ENCODE results near the gene SETD4. TPM values are rescaled to one million over a fixed set of nuclear protein-coding genes. Genes with fewer than 3 reads are reported as not detected.
"Not testable (repeated sequence)": the region's sequence is repeated elsewhere in the genome, so short reads cannot be mapped to it uniquely, and the experiment has no call there.

SETD4 gene
- total RNA-seq, 1 donor from 2014 or later, result 29.4 TPM

DNA sequence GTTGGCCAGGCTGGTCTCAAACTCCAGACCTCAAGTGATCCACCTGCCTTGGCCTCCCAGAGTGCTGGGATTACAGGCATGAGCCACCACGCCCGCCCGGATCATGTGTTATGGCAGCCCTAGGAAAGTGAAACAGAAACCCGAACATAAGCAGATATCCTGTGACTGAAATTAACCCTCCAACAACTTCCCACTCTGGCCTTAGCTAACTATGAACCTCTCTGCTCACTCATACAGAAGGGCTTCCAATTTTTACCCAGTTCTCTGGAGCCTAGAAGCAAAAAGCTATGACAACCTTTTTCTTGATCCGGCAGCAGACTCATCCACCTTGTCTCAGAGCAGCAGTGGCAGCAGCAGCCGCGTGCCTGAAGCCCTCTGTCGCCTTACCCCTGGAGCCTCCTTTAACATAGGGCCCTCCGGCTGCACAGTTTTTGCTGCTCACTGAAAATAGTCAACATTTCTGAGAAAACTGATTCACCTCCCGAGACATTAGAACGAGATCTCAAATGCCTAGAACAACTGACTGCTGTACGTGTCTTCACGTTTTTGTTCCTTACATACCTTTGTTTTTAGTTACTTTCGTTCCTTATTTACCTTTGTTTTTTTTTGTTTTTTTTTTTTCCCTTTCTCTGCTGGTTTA is 18.8 kb upstream of the SETD4 start:
- peak; percentile 49 for DNase-seq (ENCODE audit: low read depth)

DNA sequence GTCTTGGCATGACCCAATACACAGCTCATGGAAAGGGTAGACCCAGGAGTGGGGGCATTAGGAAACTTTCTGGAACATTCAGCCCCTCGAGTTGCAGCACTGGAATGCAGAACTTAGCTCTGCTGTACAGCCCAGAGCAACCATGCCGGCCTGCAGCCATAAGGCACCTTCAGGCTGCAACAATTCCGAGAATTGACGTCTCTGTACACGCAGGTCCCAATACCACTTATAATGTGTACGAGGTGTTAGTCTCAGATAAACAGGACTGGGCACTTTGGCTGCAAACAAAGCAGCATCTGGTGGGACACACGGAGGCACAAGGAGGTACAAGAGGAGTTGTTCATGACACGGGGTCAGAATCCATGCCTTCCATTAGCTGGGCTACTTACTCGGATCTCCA is 17.4 kb upstream of the SETD4 start:
- DNase-seq (ENCODE audit: low read depth), result no peak

DNA sequence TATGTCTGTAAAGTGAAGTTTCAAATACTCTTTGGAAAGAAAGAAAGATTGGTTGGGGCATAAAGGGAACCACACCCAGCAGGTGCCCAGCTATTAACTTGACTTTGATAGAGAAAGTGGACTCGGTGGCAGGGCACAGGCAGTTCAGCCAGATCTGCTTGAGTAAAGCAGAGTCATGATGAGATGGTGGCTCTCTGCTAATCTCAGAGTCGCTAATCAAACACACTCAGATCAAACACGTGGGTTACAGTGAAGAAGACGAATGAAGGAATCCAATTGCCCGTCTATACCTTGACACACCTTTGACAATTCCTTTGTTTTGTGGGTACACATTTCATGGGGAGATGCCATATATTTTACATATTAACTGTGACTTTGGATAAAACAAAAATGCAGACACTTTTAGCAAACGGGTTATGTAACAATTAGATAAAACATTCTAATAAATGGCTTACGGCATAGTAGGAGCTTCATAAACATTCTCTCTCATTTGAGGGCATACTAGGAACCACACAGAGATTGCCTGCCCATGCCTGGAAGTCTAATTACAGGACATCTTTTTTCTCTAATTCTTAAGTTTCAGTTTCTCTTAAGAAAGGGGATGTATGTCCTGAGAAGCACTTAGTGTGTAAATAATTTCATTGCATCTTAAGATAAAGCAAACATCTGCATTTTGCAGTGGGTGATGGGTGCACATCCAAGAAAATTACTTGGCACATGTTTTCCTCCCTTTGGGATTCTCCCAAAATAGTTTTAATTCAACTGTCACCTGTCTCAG is 16.7 kb upstream of the SETD4 start:
- no peak for DNase-seq (ENCODE audit: low read depth)

GRCh38 chr21:36075953-36076352 is 15.6 kb upstream of the SETD4 start:
- DNase-seq (ENCODE audit: low read depth), result no peak

GRCh38 chr21:36075171-36075570 is 14.8 kb upstream of the SETD4 start:
- no peak for DNase-seq (ENCODE audit: low read depth)

- not testable (repeated sequence) for DNase-seq (ENCODE audit: low read depth)
These were observed 13.6 kb upstream of the SETD4 start for GRCh38 chr21:36073911-36074310.

DNA sequence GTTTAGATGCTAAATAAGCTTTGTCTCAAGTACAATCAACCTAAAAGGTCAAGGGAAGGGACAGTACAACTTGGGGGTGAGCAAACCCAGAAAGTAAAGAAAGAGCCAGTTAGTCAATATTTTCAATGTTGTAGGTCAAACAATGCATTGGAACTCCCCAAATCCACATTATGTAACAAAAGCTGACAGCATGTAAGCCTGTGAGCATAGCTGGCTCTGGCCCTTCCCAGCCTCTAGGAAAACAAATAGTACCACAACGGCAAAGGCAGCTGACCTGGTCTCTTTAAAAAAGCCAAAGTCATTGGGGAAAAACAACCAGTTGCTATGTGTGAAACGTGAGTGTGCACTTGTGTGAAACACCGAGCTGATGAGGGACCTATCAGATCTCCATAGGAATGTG is 12.9 kb upstream of the SETD4 start:
- DNase-seq (ENCODE audit: low read depth), result peak; percentile 21

DNA sequence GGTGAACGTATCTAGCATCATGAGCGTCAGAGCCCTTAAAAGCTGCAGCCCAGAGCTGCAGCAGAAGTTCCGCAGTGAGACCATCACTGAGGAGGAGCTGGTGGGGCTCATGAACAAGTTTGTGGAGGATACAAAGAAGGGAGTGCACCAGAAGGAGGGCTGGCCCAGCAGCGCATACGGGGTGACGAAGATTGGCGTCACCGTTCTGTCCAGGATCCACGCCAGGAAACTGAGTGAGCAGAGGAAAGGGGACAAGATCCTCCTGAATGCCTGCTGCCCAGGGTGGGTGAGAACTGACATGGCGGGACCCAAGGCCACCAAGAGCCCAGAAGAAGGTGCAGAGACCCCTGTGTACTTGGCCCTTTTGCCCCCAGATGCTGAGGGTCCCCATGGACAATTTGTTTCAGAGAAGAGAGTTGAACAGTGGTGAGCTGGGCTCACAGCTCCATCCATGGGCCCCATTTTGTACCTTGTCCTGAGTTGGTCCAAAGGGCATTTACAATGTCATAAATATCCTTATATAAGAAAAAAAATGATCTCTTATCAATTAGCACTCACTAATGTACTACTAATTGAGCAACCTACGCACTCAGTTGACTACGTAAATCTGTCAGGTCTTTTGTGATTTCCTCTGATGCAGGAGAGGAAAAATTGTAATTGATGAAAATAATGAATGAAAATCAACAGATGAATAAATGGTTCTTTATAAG is 12.3 kb upstream of the SETD4 start:
- no peak for DNase-seq (ENCODE audit: low read depth)

DNA sequence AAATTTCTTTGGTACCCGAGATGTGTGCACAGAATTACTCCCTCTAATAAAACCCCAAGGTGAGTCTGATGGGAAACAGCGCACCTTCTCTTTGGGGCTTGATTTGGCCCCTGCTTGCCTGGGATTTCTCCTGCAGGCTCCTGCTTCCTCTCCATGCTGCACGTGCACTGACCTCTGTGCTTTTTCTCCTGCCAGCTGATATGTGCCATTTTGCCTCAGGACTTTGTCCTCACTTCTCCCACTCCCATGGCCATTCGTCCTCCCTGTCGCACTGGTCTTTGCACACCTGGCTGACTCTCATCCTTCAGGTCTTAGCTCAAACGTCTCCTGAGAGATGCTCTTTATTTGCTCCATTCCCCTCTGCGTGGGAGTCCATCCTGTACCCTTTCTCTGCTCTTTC is 10.7 kb upstream of the SETD4 start:
- DNase-seq (ENCODE audit: low read depth), result no peak

DNA sequence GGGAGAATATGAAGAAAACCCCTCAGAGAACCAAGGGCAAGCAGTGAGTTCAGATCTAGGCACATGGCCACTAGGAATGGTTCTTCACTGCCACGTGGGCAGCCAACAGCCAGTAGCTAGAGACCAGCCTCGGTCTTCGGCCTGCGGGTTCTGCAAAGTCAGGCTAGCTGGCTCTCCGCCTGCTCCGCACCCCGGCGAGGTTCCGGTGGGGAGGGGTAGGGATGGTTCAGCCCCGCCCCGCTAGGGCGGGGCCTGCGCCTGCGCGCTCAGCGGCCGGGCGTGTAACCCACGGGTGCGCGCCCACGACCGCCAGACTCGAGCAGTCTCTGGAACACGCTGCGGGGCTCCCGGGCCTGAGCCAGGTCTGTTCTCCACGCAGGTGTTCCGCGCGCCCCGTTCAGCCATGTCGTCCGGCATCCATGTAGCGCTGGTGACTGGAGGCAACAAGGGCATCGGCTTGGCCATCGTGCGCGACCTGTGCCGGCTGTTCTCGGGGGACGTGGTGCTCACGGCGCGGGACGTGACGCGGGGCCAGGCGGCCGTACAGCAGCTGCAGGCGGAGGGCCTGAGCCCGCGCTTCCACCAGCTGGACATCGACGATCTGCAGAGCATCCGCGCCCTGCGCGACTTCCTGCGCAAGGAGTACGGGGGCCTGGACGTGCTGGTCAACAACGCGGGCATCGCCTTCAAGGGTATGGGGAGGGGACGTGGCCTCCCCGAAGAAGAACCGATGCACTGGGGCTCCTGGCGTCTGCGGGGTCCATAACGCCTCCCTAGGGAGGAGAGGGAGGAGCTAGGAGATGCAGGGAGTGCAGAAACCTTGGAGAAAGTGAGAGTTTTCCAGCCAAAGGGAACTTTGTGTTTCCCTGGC is 9.6 kb upstream of the SETD4 start, which contains the start of gene CBR1:
CBR1 (plus strand) TSS at position 312 of the 871 bp plus-strand sequence; CDS start at position 404, 92 bp downstream.
- DNase-seq (ENCODE audit: low read depth), result peak; percentile 69

GRCh38 chr21:36068748-36069398 is 8.5 kb upstream of the SETD4 start:
- no peak for DNase-seq (ENCODE audit: low read depth)

DNA sequence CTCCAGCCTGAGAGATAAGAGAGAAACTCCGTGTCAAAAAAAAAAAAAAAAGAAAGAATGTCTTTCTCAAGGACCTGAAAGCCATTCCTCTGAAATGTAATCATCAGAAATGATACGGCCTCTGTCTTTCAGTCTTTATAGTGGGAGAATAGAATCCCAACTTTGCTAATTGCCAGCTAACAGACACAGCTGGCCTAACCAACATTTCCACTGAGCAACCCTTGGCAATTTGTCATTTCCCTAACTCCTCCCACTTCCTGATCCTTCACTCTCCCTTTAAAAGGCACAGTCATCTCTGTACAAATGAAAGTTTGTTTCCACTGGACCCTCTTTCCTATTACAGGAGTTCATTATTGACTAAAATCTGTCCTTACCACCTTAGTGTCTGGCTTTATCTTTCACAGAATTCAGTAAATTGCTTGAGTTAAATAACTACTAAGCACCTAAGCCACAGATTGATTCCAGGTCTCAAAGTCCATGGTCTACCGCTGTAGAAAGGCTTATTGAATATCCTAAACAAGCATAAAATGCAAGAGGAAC is 5.2 kb upstream of the SETD4 start:
- peak; percentile 43 for DNase-seq (ENCODE audit: low read depth)

GRCh38 chr21:36064085-36064460 is 3.7 kb upstream of the SETD4 start:
- no peak for DNase-seq (ENCODE audit: low read depth)

DNA sequence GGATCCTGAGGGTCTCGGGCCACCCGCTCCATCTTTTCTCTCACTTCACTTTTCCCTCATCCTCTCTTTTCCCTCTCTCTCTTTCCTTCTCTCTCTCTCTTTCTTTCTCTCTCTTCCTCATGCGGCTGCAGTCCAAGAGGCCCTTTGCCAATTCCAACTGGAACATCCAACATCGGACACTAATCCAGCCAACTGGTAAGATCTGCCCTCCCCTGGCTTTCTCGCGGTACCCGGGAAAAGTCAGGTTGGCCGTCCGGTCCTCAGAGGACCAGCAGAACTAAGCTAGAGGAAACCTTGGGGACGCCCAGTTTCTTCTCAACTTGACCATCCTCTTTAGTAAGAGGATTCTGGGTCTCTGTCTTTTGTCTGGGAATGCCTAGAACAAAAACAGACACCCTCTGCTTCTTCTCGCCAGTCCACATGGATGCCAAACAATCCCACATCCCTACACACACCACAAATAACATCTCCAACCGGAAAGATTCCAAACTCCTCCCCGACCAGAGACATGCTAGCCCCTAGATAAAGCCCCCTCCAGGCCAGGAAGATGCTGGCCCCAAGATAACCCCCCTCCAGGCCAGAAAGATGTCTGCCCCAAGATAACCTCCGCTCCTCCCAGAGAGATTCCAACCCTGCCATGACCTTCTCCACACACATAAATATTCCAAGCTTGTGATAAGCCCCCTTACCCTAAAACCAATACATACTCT is 3.2 kb upstream of the SETD4 start:
- DNase-seq (ENCODE audit: low read depth), result no peak

DNA sequence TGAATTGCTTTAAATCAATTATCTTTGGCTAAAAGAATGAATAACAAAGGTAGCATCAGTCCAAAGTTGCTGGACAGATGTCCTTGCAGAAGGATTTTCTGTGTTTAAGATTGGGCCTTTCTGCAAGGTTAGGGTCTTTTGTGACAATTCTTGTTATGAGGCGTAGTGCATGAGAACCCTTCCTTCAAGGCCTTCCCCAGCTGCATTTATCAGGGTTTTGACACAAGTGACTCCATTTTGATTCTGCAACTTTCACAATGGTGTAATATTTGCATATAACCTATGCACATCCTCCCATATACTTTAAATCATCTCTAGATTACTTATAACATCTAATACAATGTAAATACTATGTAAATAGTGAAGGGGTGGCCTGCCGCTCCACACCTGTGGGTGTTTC is 1.1 kb upstream of the SETD4 start:
- no peak for DNase-seq (ENCODE audit: low read depth)

GRCh38 chr21:36059823-36060158 is 535 bp downstream of the SETD4 start:
- DNase-seq (ENCODE audit: low read depth), result no peak

GRCh38 chr21:36055551-36055950 is 4.8 kb downstream of the SETD4 start:
- DNase-seq (ENCODE audit: low read depth), result no peak

GRCh38 chr21:36053715-36054062 is 6.6 kb downstream of the SETD4 start:
- no peak for DNase-seq (ENCODE audit: low read depth)

DNA sequence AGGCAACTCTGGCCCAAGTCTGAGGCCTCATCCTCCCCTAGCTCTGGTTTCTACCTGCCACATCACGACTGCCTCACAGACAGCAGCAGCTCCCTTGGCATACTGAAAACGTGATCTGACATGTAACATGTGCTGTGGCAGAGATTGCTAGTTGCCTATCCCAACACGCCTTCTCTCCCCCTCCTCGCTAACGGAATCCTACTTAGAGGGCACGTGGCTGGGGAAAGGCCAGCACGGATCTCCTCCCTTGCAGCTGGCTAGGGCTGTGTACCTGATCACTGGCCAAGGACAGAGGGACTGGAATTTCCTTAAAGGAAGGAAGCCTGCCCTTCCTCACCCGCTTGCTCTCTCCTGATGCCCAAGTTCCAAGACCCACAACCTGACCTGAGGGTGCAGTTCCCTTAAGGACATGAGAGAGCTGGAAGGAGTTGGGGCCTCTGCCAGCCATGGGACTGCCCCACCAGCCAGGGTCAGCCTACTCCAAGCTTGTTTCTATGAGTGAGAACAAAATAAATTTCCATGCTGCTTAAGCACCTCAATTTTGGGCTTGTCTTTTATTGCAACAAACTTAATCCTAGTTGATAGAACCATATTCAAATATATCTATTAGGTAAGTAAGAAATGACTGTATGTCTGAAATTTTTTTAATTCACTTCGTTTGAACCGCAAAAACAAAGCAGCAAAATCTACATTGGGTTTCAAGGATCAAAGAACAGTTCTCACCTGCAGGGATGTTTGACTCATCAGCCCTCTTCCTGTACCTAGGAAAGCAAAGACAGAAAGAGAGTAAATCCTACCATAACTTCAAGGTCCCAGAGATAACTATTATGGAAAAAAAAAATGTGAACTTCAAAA is 7.2 kb downstream of the SETD4 start:
- no peak for DNase-seq (ENCODE audit: low read depth)

DNA sequence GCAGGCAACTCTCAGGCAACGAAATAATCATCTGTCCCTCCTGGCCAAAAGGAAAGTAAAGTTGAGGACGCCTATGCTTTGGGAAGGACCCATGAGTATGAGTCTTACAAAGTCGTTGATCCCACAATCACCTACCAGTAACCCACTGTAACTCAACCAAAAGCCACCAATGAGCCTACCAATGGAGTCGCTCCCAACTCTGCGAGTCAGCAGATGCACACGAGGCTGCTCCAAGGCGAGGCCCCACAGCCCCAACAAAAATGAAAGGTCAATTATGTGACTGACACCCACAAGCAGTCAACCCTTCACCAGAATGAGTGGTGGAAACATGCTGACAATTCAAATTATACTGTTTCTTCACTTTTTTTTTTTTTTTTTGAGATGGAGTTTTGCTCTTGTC is 12.0 kb downstream of the SETD4 start:
- DNase-seq (ENCODE audit: low read depth), result no peak

Data from renal cortical epithelial cell (primary cell).